ENCODE measurements around the gene TGIF1. TPM values are rescaled to one million over a fixed set of nuclear protein-coding genes. Genes with fewer than 3 reads are reported as not detected.

Gene TGIF1
- total and polyA plus RNA-seq, 9 of the 15 experiments (the other 6 are each of a cell fraction or from before 2014, with no cell fraction given): 16.1 to 77.7 (median 44.6) TPM

DNA sequence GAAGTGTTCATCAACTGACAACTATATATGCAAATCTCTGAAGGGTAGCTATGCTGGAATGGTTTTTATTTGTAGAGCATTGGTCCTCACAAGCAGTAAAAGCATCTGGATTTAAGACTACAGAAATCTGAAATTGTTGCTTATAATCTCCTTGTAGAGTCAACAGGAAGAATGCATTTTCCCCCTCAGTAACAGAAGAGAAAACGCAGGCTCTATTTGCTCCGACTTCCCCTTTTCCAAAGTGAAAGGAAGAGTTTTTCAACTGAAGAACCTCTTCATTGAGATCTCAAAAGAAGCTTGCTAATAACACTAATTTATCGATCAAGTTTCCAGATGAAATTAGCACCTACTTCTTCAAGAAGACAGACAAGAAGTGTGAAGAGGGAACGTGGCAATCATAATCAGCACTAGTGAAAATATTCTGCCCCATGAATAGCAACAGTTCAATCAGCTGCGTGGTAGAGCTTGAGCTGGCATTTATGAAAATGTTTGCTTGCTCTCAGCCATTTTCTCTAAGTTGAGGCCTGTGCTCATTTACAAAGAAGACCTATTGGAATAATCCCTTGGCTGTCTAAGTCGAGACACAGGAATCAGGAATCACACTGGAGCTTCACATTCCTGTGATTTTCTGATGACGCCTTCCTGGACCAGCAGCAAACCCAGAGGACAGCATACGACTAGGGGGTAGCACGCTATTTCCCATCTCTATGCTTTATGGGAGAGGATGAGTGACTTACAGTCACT is 43.7 kb downstream of the TGIF1 start (continued):
- TF ChIP-seq, protein P1, sequence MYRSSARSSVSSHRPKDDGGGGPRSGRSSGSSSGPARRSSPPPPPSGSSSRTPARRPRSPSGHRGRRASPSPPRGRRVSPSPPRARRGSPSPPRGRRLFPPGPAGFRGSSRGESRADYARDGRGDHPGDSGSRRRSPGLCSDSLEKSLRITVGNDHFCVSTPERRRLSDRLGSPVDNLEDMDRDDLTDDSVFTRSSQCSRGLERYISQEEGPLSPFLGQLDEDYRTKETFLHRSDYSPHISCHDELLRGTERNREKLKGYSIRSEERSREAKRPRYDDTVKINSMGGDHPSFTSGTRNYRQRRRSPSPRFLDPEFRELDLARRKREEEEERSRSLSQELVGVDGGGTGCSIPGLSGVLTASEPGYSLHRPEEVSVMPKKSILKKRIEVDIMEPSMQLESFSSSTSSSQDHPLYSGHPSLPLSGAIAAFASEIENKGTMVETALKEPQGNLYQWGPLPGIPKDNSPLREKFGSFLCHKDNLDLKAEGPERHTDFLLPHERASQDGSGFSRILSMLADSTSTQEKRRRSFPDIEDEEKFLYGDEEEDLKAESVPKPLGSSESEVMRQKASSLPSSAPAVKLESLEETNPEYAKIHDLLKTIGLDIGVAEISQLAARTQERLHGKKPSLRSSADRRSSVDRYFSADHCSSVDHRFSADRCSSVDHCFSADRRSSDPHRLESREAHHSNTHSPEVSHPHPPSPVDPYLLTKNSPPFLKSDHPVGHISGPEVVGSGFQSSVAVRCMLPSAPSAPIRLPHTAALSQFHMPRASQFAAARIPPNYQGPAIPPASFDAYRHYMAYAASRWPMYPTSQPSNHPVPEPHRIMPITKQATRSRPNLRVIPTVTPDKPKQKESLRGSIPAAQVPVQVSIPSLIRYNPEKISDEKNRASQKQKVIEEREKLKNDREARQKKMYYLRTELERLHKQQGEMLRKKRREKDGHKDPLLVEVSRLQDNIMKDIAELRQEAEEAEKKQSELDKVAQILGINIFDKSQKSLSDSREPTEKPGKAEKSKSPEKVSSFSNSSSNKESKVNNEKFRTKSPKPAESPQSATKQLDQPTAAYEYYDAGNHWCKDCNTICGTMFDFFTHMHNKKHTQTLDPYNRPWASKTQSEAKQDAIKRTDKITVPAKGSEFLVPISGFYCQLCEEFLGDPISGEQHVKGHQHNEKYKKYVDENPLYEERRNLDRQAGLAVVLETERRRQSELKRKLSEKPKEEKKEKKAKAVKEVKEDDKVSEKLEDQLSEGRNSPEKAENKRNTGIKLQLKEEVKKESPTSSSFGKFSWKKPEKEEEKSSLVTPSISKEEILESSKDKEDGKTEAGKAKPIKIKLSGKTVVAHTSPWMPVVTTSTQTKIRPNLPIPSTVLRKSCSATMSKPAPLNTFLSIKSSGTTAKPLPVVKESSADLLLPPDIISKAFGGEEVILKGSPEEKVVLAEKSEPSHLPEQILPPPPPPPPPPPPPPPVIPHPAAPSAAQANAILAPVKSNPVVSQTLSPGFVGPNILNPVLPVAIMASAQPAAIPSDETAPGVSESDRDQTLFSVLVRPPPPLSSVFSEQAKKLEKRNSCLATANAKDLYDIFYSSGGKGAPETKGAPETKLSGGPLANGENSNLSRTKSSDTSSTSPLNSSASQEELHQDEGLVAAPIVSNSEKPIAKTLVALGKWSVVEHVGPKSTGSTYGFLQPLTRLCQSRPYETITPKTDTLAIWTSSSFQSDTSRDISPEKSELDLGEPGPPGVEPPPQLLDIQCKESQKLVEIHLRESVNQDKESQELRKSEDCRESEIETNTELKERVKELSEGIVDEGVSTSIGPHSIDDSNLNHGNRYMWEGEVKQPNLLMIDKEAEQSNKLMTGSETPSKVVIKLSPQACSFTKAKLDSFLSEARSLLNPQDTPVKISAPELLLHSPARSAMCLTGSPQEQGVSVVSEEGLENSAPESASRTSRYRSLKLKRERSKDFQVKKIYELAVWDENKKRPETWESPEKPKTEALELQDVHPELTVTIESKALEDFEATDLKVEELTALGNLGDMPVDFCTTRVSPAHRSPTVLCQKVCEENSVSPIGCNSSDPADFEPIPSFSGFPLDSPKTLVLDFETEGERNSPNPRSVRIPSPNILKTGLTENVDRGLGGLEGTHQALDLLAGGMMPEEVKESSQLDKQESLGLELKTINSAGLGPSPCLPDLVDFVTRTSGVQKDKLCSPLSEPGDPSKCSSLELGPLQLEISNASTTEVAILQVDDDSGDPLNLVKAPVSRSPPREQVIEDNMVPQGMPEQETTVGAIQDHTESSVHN (IDR thresholded peaks at IDR 0.05; ENCODE audit: borderline replicate concordance in 1 of 2, low read depth in 1 of 2): peak in 1 of 2 experiments; percentile 26; a peak in 1 of 4 replicates
- TF ChIP-seq TBP (optimal IDR thresholded peaks at IDR 0.05; ENCODE audit: low read depth, low read length) (peak; percentile 58), CREB5 (CRISPR knock-in tag; IDR thresholded peaks at IDR 0.05) (no peak), MBD1 (CRISPR knock-in tag; IDR thresholded peaks at IDR 0.05) (0 out of 2 replicates have a peak, but pooled peaks have one; percentile 61), GTF2B (IDR thresholded peaks at IDR 0.05; ENCODE audit: extremely low read depth, insufficient read length) (no peak), ETV1 (tag; conservative IDR thresholded peaks at IDR 0.05; ENCODE audit: low read depth) (0 out of 2 replicates have a peak, but pooled peaks have one; percentile 13), SMARCA4 (IDR thresholded peaks at IDR 0.05) (0 out of 2 replicates have a peak, but pooled peaks have one; percentile 27), ZNF639 (CRISPR knock-in tag; conservative IDR thresholded peaks at IDR 0.05 in 1 of 2, IDR thresholded peaks at IDR 0.05 in 1 of 2) (peak in 1 of 2 experiments; percentile 46; a peak in 1 of 4 replicates)
- TF ChIP-seq, protein P2, sequence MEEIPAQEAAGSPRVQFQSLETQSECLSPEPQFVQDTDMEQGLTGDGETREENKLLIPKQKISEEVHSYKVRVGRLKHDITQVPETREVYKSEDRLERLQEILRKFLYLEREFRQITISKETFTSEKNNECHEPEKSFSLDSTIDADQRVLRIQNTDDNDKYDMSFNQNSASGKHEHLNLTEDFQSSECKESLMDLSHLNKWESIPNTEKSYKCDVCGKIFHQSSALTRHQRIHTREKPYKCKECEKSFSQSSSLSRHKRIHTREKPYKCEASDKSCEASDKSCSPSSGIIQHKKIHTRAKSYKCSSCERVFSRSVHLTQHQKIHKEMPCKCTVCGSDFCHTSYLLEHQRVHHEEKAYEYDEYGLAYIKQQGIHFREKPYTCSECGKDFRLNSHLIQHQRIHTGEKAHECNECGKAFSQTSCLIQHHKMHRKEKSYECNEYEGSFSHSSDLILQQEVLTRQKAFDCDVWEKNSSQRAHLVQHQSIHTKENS (CRISPR knock-in tag; IDR thresholded peaks at IDR 0.05): no peak

All from K562 (cell line).